HepG2 (cell line): Measurements from ENCODE around the gene SIGLEC14. TPM values are rescaled to one million over a fixed set of nuclear protein-coding genes. Genes with fewer than 3 reads are reported as not detected.
A peak's percentile ranks its signal among the peaks of the same experiment; 100 is the strongest.

Source experiments
- ATAC-seq: fragments of 200-7000 bp; cut with Tn5 transposase; 3 replicates; pipeline ENCODE4 v1.9.1; 2020; ENCODE audit warnings: mild to moderate bottlenecking, moderate library complexity
- BruUV-seq: library from RNA; stranded (reverse); fragments of 400-500 nt; replicated peaks from 2 replicates; lab custom pipeline; 2021; lab: Mats Ljungman, UMichigan
- CTCF ChIA-PET: fragments of 300-600 bp; formaldehyde crosslinking; extraction: SDS; loops from one replicate; lab custom pipeline; 2021; ENCODE audit warnings: low total read pairs, inconsistent platforms, low intra/inter-chr PET ratio; lab: Yijun Ruan, JAX
- POLR2A ChIA-PET: fragments of 350-600 bp; sonication (Branson Sonifier 250); formaldehyde crosslinking; loops from one replicate; lab custom pipeline; 2020; ENCODE audit warnings: antibody characterized with exemption, inconsistent platforms; lab: Yijun Ruan, JAX
- DNase-seq: peaks from one replicate; pipeline ENCODE4 v3.0.0-alpha.2; 2015; ENCODE audit warnings: low spot score
- FAIRE-seq: peaks from 3 replicates; lab custom pipeline; 2011; peaks lifted over from hg19 to GRCh38; lab: Jason Lieb, UNC
- H2AFZ ChIP-seq: one replicate; pipeline ENCODE4 v1.6.1; 2011; ENCODE audit warnings: low read length, inconsistent platforms
- H3K27ac ChIP-seq: fragments of 300-600 bp; 3 replicates; pipeline ENCODE4 v1.8.0; 2011; ENCODE audit warnings: mixed run types, mild to moderate bottlenecking, mixed read lengths, low read length, inconsistent platforms; ENCODE audit not compliant: insufficient read depth; ENCODE audit errors: extremely low read length
- H3K27me3 ChIP-seq, 2 experiments: fragments of 200-600 bp in 1 of 2; 2 replicates in 1 of 2; 3 replicates in 1 of 2; pipeline versions ENCODE4 v1.6.0 to v1.8.0; 2011; ENCODE audit warnings: low read length in 2 of 2, mild to moderate bottlenecking in 2 of 2, moderate library complexity in 2 of 2, inconsistent platforms in 1 of 2; ENCODE audit not compliant: insufficient read depth in 2 of 2, control insufficient read depth in 1 of 2
- H3K36me3 ChIP-seq, 2 experiments: fragments of 200-600 bp in 1 of 2; replicated peaks in 1 of 2; 2 replicates in 1 of 2; 3 replicates in 1 of 2; pipeline versions ENCODE4 v1.5.1 to v1.8.0; 2011; ENCODE audit warnings: low read length in 2 of 2, inconsistent platforms in 1 of 2; ENCODE audit not compliant: insufficient read depth in 2 of 2, control insufficient read depth in 1 of 2
- H3K4me1 ChIP-seq: 2 replicates; pipeline ENCODE4 v1.5.1; 2012; ENCODE audit warnings: low read length, inconsistent platforms; ENCODE audit not compliant: insufficient read depth
- H3K4me2 ChIP-seq: 2 replicates; pipeline ENCODE4 v1.6.0; 2011; ENCODE audit warnings: low read depth, low read length, inconsistent platforms
- H3K4me3 ChIP-seq, 3 experiments: fragments of 200-600 bp in 1 of 3; sonication (generic), shearing (Covaris generic) in 1 of 3; replicated peaks in 1 of 3; 2 replicates each; pipeline ENCODE4 v1.5.1; 2011 to 2016; ENCODE audit warnings: low read length in 3 of 3, inconsistent platforms in 2 of 3, low read depth in 2 of 3, mild to moderate bottlenecking in 2 of 3, control low read depth in 1 of 3, mixed read lengths in 1 of 3; ENCODE audit not compliant: insufficient read depth in 1 of 3
- H3K79me2 ChIP-seq: one replicate; pipeline ENCODE4 v1.6.1; 2011; ENCODE audit warnings: low read length, inconsistent platforms; ENCODE audit not compliant: insufficient read depth
- H3K9ac ChIP-seq: 2 replicates; pipeline ENCODE4 v1.6.0; 2011; ENCODE audit warnings: mild to moderate bottlenecking, low read depth, low read length, inconsistent platforms; ENCODE audit not compliant: insufficient read depth
- H3K9me3 ChIP-seq: 2 replicates; pipeline ENCODE4 v1.5.1; 2012; ENCODE audit warnings: mild to moderate bottlenecking, low read length
- H4K20me1 ChIP-seq: 2 replicates; pipeline ENCODE4 v1.6.0; 2011; ENCODE audit warnings: inconsistent platforms, mild to moderate bottlenecking, low read length, moderate library complexity; ENCODE audit not compliant: insufficient read depth
- JUNB ChIP-seq: sonication (generic); formaldehyde crosslinking; IDR thresholded peaks from 2 replicates; pipeline ENCODE4 v1.8.0; 2022; ENCODE audit warnings: missing genetic modification reagents, mild to moderate bottlenecking, borderline replicate concordance
- PHF21A ChIP-seq: sonication (generic); formaldehyde crosslinking; IDR thresholded peaks from 2 replicates; pipeline ENCODE4 v1.5.0; 2020; ENCODE audit warnings: mild to moderate bottlenecking, missing genetic modification reagents
- SETDB1 ChIP-seq: sonication (generic); formaldehyde crosslinking; IDR thresholded peaks from 2 replicates; pipeline ENCODE4 v1.5.1; 2020; ENCODE audit warnings: missing genetic modification reagents, mild to moderate bottlenecking, borderline replicate concordance
- TAF15 ChIP-seq: fragments of 200-400 bp; formaldehyde crosslinking; IDR thresholded peaks from one replicate; pipeline ENCODE4 v1.6.1; 2018; ENCODE audit warnings: mild to moderate bottlenecking, low read depth, low read length; ENCODE audit not compliant: poor library complexity, severe bottlenecking
- ZNF234 ChIP-seq: sonication (generic); formaldehyde crosslinking; conservative IDR thresholded peaks from 2 replicates; pipeline ENCODE4 v1.5.1; 2020; ENCODE audit warnings: mild to moderate bottlenecking, missing genetic modification reagents
- ZNF263 ChIP-seq: sonication (generic); formaldehyde crosslinking; IDR thresholded peaks from 2 replicates; pipeline ENCODE4 v1.4.0; 2020; ENCODE audit warnings: missing genetic modification reagents
- ZNF616 ChIP-seq: sonication (generic); formaldehyde crosslinking; IDR thresholded peaks from 2 replicates; pipeline ENCODE4 v1.5.0; 2020; ENCODE audit warnings: low read depth, mild to moderate bottlenecking, missing genetic modification reagents
- ZNF629 ChIP-seq: sonication (generic); formaldehyde crosslinking; conservative IDR thresholded peaks from 2 replicates; pipeline ENCODE4 v1.5.0; 2020; ENCODE audit warnings: missing genetic modification reagents
- ZNF672 ChIP-seq: sonication (generic); formaldehyde crosslinking; IDR thresholded peaks from 2 replicates; pipeline ENCODE4 v1.8.1; 2022; ENCODE audit warnings: missing genetic modification reagents
- WGBS: methylation state at CpG from one replicate; pipeline ENCODE4 v1.1.6; 2017; ENCODE audit warnings: low lambda C conversion rate; 5-methylcytosine and 5-hydroxymethylcytosine counted together
- in situ Hi-C: cut with HindIII; loops from 2 replicates; pipeline ENCODE4 v1.10.0; 2017; ENCODE audit warnings: low pct_unique_long_range_greater_than_20kb; ENCODE audit not compliant: extremely low pct_ligation_motif_present
- intact Hi-C: fragments of 100-400 bp; cut with micrococcal nuclease; formaldehyde crosslinking; loops from one replicate; pipeline ENCODE4 v1.10.0; 2022; ENCODE audit not compliant: unreplicated experiment
- polyA plus RNA-seq, 8 experiments: library from polyadenylated mRNA; depleted of rRNA in 3 of 8; stranded (reverse) in 7 of 8; unstranded in 1 of 8; fragments of >200 nt; fragmentation: Illumina TruSeq in 4 of 8; extraction: Trizol in 4 of 8; gene quantifications; 2 replicates each; pipeline versions ENCODE4 v1.2.1 to v1.2.3, GENCODE V29; 2011 to 2016; ENCODE audit warnings: low read depth in 4 of 8, missing spikeins in 1 of 8, mixed read lengths in 1 of 8; ENCODE audit not compliant: insufficient read depth in 1 of 8
- total RNA-seq, 5 experiments: library from RNA; depleted of rRNA; stranded (reverse); fragments of >200 nt; fragmentation: Illumina TruSeq; extraction: Trizol; gene quantifications; 2 replicates each; pipeline ENCODE4 v1.2.3, GENCODE V29; 2016; ENCODE audit warnings: low read depth in 1 of 5
- TF ChIP-seq, protein P1 (sequence below): sonication (generic); formaldehyde crosslinking; IDR thresholded peaks from 2 replicates; pipeline ENCODE4 v1.8.1; 2023; ENCODE audit warnings: missing genetic modification reagents, inconsistent platforms, borderline replicate concordance

The SIGLEC14 gene
- total and polyA plus RNA-seq, 2 of the 13 experiments (the other 11 are each of a cell fraction or from before 2014, with no cell fraction given): 0.05 to 0.09 TPM

DNA sequence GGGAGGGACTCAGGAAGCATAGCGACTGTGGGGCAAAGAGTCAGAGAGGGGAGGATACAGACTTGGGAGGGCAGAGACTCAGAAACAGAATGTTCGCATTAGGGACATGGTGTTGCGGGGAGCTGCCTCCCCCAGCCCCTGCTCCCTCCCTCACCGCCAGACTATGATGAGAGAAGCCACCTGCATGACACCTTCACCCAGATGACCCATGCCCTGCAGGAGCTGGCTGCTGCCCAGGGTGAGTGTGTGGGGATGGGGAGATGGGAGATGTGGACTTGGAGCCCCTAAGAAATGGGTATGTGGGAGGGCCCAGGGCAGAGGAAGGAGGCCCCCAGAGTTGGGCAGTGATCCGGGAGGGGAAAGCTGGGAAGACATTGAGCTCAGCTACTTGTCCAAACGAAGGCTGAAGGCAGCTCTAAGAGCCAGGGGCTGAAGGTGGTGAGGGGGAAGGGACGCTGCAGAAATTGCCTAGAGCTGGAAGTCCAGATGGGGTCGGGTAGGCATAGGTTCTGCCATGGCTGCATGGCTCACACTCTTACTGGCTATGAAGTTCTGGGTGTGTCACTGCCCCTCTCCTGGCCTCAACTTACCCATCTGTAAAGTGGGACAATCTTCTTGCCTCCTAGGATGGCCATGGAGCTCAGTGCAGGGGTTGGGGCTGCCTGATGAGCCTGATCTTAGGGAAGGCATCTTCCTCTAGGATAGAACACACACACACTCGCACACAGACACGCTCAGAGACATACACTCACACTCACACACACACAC, 47.9 kb upstream of the SIGLEC14 start:
- H2AFZ ChIP-seq: no peak overlapping the region
- H3K27ac ChIP-seq: no peak overlapping the region
- CTCF ChIA-PET: no interaction called here
- in situ Hi-C loops (no loop called here), intact Hi-C loops (no loop called here)
- no peak overlapping the region for H3K4me3 ChIP-seq
- no peak overlapping the region for H3K4me2 ChIP-seq
- BruUV-seq: no TSS peak
- H3K27me3 ChIP-seq: no peaks in the 10 kb centered on the region
- peaks cover 15% of the 10 kb centered on the region; the same call in 1 of the 2 replicates for H4K20me1 ChIP-seq
- H3K4me1 ChIP-seq: peaks cover 8% of the 10 kb centered on the region; the same call in 1 of the 2 replicates
- FAIRE-seq: no peak
- no peaks in the 10 kb centered on the region for H3K79me2 ChIP-seq
- H3K9ac ChIP-seq: no peak overlapping the region
- POLR2A ChIA-PET: no interaction called here
- H3K36me3 ChIP-seq: peaks cover 4 to 6% of the 10 kb centered on the region in 2 experiments; a peak in 1 of 5 replicates
- no peak for DNase-seq
- no peaks in the 10 kb centered on the region for H3K9me3 ChIP-seq
- 72% methylated on average over 10 of the region's 10 CpGs for WGBS
- ATAC-seq: no peak
- TF ChIP-seq ZNF234 (CRISPR knock-in tag) (no peak), TAF15 (no peak), PHF21A (no peak), ZNF629 (peak; percentile 80), SETDB1 (no peak), ZNF672 (CRISPR knock-in tag) (no peak), JUNB (CRISPR knock-in tag) (no peak)

DNA sequence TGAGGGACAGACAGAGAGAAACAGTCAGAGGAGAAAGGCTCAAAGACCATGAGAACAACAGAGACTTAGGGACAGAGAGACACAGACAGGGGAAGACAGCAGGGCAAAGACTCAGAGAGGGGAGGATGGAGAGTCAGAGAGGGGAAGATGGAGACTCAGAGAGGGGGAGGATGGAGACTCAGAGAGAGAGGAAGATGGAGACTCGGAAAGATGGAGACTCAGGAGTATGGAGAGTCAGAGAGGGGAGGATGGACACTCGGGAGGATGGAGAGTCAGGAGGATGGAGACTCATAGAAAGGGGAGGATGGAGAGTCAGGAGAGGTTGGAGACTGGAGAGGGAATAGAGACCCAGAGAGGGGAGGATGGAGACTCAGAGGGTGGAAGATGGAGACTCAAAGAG, 47.2 kb upstream of the SIGLEC14 start:
- BruUV-seq: no TSS peak
- peaks cover 8% of the 10 kb centered on the region; the same call in 1 of the 2 replicates for H3K4me1 ChIP-seq
- peaks cover 2 to 6% of the 10 kb centered on the region in 2 experiments; a peak in 1 of 5 replicates for H3K36me3 ChIP-seq
- CTCF ChIA-PET: no interaction called here
- no peaks in the 10 kb centered on the region; a peak in 1 of 5 replicates for H3K27me3 ChIP-seq
- WGBS: 82% methylated on average over 2 of the region's 2 CpGs
- in situ Hi-C loops: no loop called here
- FAIRE-seq: no peak
- ATAC-seq: no peak
- H3K4me3 ChIP-seq: no peak overlapping the region
- peaks cover 15% of the 10 kb centered on the region; the same call in 1 of the 2 replicates for H4K20me1 ChIP-seq
- intact Hi-C loops: no loop called here
- H3K4me2 ChIP-seq: no peak overlapping the region
- no peak overlapping the region for H3K9ac ChIP-seq
- H3K27ac ChIP-seq: no peak overlapping the region
- no peak for DNase-seq
- H3K9me3 ChIP-seq: no peaks in the 10 kb centered on the region
- POLR2A ChIA-PET: no interaction called here
- no peaks in the 10 kb centered on the region for H3K79me2 ChIP-seq
- TF ChIP-seq ZNF616 (CRISPR knock-in tag) (no peak), ZNF263 (peak; percentile 55; the same call in 1 of the 2 replicates)
- TF ChIP-seq, protein P1, sequence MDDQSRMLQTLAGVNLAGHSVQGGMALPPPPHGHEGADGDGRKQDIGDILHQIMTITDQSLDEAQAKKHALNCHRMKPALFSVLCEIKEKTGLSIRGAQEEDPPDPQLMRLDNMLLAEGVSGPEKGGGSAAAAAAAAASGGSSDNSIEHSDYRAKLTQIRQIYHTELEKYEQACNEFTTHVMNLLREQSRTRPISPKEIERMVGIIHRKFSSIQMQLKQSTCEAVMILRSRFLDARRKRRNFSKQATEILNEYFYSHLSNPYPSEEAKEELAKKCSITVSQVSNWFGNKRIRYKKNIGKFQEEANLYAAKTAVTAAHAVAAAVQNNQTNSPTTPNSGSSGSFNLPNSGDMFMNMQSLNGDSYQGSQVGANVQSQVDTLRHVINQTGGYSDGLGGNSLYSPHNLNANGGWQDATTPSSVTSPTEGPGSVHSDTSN: no peak
- H2AFZ ChIP-seq: no peak overlapping the region
